ENCODE results near the gene MPC1L.

Gene MPC1L

GRCh38 chrX:40612511-40612910, 10.7 kb upstream of the MPC1L start:
- TF ChIP-seq CTCF (IDR thresholded peaks at IDR 0.05; ENCODE audit: control insufficient read depth, insufficient read depth, low read depth, low read length, missing control alignments) = no peak

GRCh38 chrX:40615976-40616375, 7.3 kb upstream of the MPC1L start:
- TF ChIP-seq CTCF (IDR thresholded peaks at IDR 0.05; ENCODE audit: control insufficient read depth, insufficient read depth, low read depth, low read length, missing control alignments) = no peak
- DNase-seq (ENCODE audit: low read depth) = no peak
- no peak overlapping the region for H3K4me3 ChIP-seq (ENCODE audit: control insufficient read depth, low read depth, low read length)

More at GRCh38 chrX:40612511-40612910, 10.7 kb upstream of the MPC1L start:
- H3K4me3 ChIP-seq (ENCODE audit: control insufficient read depth, low read depth, low read length) = no peak overlapping the region
- DNase-seq (ENCODE audit: low read depth) = no peak

GRCh38 chrX:40617566-40617965, 5.7 kb upstream of the MPC1L start:
- H3K4me3 ChIP-seq (ENCODE audit: control insufficient read depth, low read depth, low read length) = no peak overlapping the region
- TF ChIP-seq CTCF (IDR thresholded peaks at IDR 0.05; ENCODE audit: control insufficient read depth, insufficient read depth, low read depth, low read length, missing control alignments) = no peak
- no peak for DNase-seq (ENCODE audit: low read depth)

GRCh38 chrX:40622479-40623138, 619 bp upstream of the MPC1L start:
- no peak for DNase-seq (ENCODE audit: low read depth)
- TF ChIP-seq CTCF (IDR thresholded peaks at IDR 0.05; ENCODE audit: control insufficient read depth, insufficient read depth, low read depth, low read length, missing control alignments) = no peak
- no peak overlapping the region for H3K4me3 ChIP-seq (ENCODE audit: control insufficient read depth, low read depth, low read length)

- H3K4me3 ChIP-seq (ENCODE audit: control insufficient read depth, low read depth, low read length) = no peak overlapping the region
- no peak for TF ChIP-seq CTCF (IDR thresholded peaks at IDR 0.05; ENCODE audit: control insufficient read depth, insufficient read depth, low read depth, low read length, missing control alignments)
- DNase-seq (ENCODE audit: low read depth) = no peak
Measured at GRCh38 chrX:40623665-40624064, 437 bp downstream of the MPC1L start.

GRCh38 chrX:40625294-40625693, 2.1 kb downstream of the MPC1L start:
- no peak overlapping the region for H3K4me3 ChIP-seq (ENCODE audit: control insufficient read depth, low read depth, low read length)
- no peak for TF ChIP-seq CTCF (IDR thresholded peaks at IDR 0.05; ENCODE audit: control insufficient read depth, insufficient read depth, low read depth, low read length, missing control alignments)
- DNase-seq (ENCODE audit: low read depth) = no peak

All from AG09309 (cell line).